Measurements from ENCODE around the gene MLN.

DNA sequence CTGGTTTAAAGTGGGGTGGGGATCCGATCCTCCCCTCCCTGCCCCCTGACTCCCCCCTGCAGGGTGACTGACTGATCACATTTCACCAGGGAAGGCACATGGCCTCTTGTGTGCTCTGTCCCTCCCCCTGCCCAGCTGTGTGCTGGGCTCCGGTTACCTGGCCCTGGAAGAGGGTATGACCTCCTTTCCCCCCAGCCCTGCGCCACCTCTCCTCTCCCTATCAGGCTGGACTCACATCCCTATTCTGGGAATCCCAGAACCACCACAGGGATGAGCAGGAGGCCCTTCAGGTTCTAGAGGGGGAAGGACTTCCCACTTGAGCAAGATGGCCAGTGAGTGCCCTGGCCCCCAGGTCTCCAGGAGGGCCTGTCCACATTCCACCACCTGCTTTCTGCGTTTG, 55.0 kb downstream of the MLN start:
- no peak for TF ChIP-seq POLR2A (IDR thresholded peaks at IDR 0.05)
- TF ChIP-seq, protein P1, sequence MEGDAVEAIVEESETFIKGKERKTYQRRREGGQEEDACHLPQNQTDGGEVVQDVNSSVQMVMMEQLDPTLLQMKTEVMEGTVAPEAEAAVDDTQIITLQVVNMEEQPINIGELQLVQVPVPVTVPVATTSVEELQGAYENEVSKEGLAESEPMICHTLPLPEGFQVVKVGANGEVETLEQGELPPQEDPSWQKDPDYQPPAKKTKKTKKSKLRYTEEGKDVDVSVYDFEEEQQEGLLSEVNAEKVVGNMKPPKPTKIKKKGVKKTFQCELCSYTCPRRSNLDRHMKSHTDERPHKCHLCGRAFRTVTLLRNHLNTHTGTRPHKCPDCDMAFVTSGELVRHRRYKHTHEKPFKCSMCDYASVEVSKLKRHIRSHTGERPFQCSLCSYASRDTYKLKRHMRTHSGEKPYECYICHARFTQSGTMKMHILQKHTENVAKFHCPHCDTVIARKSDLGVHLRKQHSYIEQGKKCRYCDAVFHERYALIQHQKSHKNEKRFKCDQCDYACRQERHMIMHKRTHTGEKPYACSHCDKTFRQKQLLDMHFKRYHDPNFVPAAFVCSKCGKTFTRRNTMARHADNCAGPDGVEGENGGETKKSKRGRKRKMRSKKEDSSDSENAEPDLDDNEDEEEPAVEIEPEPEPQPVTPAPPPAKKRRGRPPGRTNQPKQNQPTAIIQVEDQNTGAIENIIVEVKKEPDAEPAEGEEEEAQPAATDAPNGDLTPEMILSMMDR (IDR thresholded peaks at IDR 0.05): no peak

Data from thyroid gland (tissue), 4 donors.